Measurements from ENCODE around the gene TCL1B. TPM values are rescaled to one million over a fixed set of nuclear protein-coding genes. Genes with fewer than 3 reads are reported as not detected.
A peak's percentile ranks its signal among the peaks of the same experiment; 100 is the strongest.

Gene TCL1B
- total and polyA plus RNA-seq, 2 donors (not counting 1 experiment from before 2014, with no cell fraction given), result 5.7 to 9.6 TPM

- CTCF ChIA-PET, result interaction anchor here (1.6 to 4.6 kb wide), 7 partner anchors 14 to 109 kb away, joined by 3 to 31 read pairs (median 12); no protein-coding TSS in a partner anchor
- DNase-seq (no peak), ATAC-seq (ENCODE audit: low read depth) (no peak)
- no peak overlapping the region for H2AFZ ChIP-seq (ENCODE audit: insufficient read depth, low read depth, low read length, poor library complexity, severe bottlenecking)
- no peaks in the 10 kb centered on the region for H3K9me3 ChIP-seq (ENCODE audit: control extremely low read depth in 1 of 3, control insufficient read depth in 2 of 3, insufficient read depth in 1 of 3, low read length in 2 of 3)
- no peaks in the 10 kb centered on the region for H4K20me1 ChIP-seq (ENCODE audit: control insufficient read depth, insufficient read depth, low read length, poor library complexity, severe bottlenecking)
- H3K4me2 ChIP-seq (replicated peaks; ENCODE audit: low read depth, low read length, poor library complexity, severe bottlenecking), result peak overlapping the region; percentile 60
- WGBS (ENCODE audit: insufficient coverage), result 32% methylated on average over 5 of the region's 5 CpGs
- no peak for TF ChIP-seq CTCF (IDR thresholded peaks at IDR 0.05)
- no peak for TF ChIP-seq EZH2 (IDR thresholded peaks at IDR 0.05; ENCODE audit: borderline replicate concordance, insufficient read depth, low read depth, low read length, poor library complexity, severe bottlenecking)
- peaks cover 22% of the 10 kb centered on the region for H3K79me2 ChIP-seq (ENCODE audit: control insufficient read depth, insufficient read depth, low read length)
- H3K27ac ChIP-seq (ENCODE audit: low read length in 2 of 2), result peak overlapping the region; percentile 45 to 69
- Mint-ChIP-seq H3K4me1 (peaks cover 90% of the 10 kb centered on the region), H3K4me3 (peak overlapping the region; percentile 90), H3K27ac (peak overlapping the region; percentile 97), H3K27me3 (peaks cover 32% of the 10 kb centered on the region), H3K9me3 (ENCODE audit: insufficient read depth) (no peaks in the 10 kb centered on the region)
- H3K9ac ChIP-seq (ENCODE audit: low read length), result peak overlapping the region; percentile 49
- peak overlapping the region; percentile 12 to 50 (median 38) for H3K4me3 ChIP-seq (ENCODE audit: control extremely low read depth in 1 of 5, extremely low read depth in 1 of 5, insufficient read depth in 1 of 5, low read depth in 2 of 5, low read length in 4 of 5)
- peaks cover 85 to 89% of the 10 kb centered on the region in 2 donors for H3K4me1 ChIP-seq (ENCODE audit: control insufficient read depth in 2 of 2, insufficient read depth in 2 of 2, low read length in 2 of 2)
- POLR2A ChIA-PET, result interaction anchor here (1.0 to 2.4 kb wide), 6 partner anchors 19 to 55 kb away, joined by 3 to 12 read pairs (median 5); no protein-coding TSS in a partner anchor
- intact Hi-C loops (cut with micrococcal nuclease), result loop anchor here (5.0 kb wide), 2 partner anchors 61 to 89 kb away; no protein-coding TSS in a partner anchor
- H3K27me3 ChIP-seq (replicated peaks in 1 of 4; ENCODE audit: control extremely low read depth in 1 of 4, control insufficient read depth in 3 of 4, insufficient read depth in 4 of 4, low read length in 3 of 4), result no peaks in the 10 kb centered on the region
- H3K36me3 ChIP-seq (replicated peaks in 1 of 2; ENCODE audit: control extremely low read depth in 1 of 2, control insufficient read depth in 1 of 2, extremely low read depth in 1 of 2, insufficient read depth in 2 of 2, low read length in 1 of 2), result peaks cover 0 to 11% of the 10 kb centered on the region in 2 experiments
These were observed 19.8 kb upstream of the TCL1B start for GRCh38 chr14:95666450-95666849.

GRCh38 chr14:95667249-95667693 lies 19.0 kb upstream of the TCL1B start:
- Histone ChIP-seq H3K4me2 (replicated peaks; ENCODE audit: low read depth, low read length, poor library complexity, severe bottlenecking) (peak overlapping the region; percentile 60), H3K27ac (ENCODE audit: low read length in 2 of 2) (peak overlapping the region; percentile 45 to 69), H3K36me3 (replicated peaks in 1 of 2; ENCODE audit: control extremely low read depth in 1 of 2, control insufficient read depth in 1 of 2, extremely low read depth in 1 of 2, insufficient read depth in 2 of 2, low read length in 1 of 2) (peaks cover 0 to 11% of the 10 kb centered on the region in 2 experiments), H3K4me3 (ENCODE audit: control extremely low read depth in 1 of 5, extremely low read depth in 1 of 5, insufficient read depth in 1 of 5, low read depth in 2 of 5, low read length in 4 of 5) (peak overlapping the region in 4 of 5 experiments; percentile 31 to 50 (median 41)), H3K4me1 (ENCODE audit: control insufficient read depth in 2 of 2, insufficient read depth in 2 of 2, low read length in 2 of 2) (peaks cover 79 to 82% of the 10 kb centered on the region in 2 donors), H2AFZ (ENCODE audit: insufficient read depth, low read depth, low read length, poor library complexity, severe bottlenecking) (no peak overlapping the region), H4K20me1 (ENCODE audit: control insufficient read depth, insufficient read depth, low read length, poor library complexity, severe bottlenecking) (no peaks in the 10 kb centered on the region), H3K9me3 (ENCODE audit: control extremely low read depth in 1 of 3, control insufficient read depth in 2 of 3, insufficient read depth in 1 of 3, low read length in 2 of 3) (no peaks in the 10 kb centered on the region), H3K27me3 (replicated peaks in 1 of 4; ENCODE audit: control extremely low read depth in 1 of 4, control insufficient read depth in 3 of 4, insufficient read depth in 4 of 4, low read length in 3 of 4) (no peaks in the 10 kb centered on the region), H3K9ac (ENCODE audit: low read length) (peak overlapping the region; percentile 49), H3K79me2 (ENCODE audit: control insufficient read depth, insufficient read depth, low read length) (peaks cover 22% of the 10 kb centered on the region)
- Mint-ChIP-seq H3K27ac (peak overlapping the region; percentile 97), H3K27me3 (peaks cover 32% of the 10 kb centered on the region), H3K4me1 (peaks cover 84% of the 10 kb centered on the region), H3K4me3 (peak overlapping the region; percentile 90), H3K9me3 (ENCODE audit: insufficient read depth) (no peaks in the 10 kb centered on the region)
- TF ChIP-seq EZH2 (IDR thresholded peaks at IDR 0.05; ENCODE audit: borderline replicate concordance, insufficient read depth, low read depth, low read length, poor library complexity, severe bottlenecking), result no peak
- TF ChIP-seq CTCF (IDR thresholded peaks at IDR 0.05), result no peak
- POLR2A ChIA-PET, result interaction anchor here (1.0 to 1.5 kb wide), 6 partner anchors 15 to 59 kb away, joined by 3 to 7 read pairs (median 4); no protein-coding TSS in a partner anchor
- ATAC-seq (ENCODE audit: low read depth) (peak; percentile 68), DNase-seq (peak; percentile 38)
- WGBS (ENCODE audit: insufficient coverage), result 11% methylated on average over 3 of the region's 3 CpGs
- intact Hi-C loops (cut with micrococcal nuclease), result loop anchor here (1.0 to 5.0 kb wide), 3 partner anchors 29 to 90 kb away; no protein-coding TSS in a partner anchor
- CTCF ChIA-PET, result interaction anchor here (0.8 to 4.6 kb wide), 8 partner anchors 27 to 107 kb away, joined by 3 to 31 read pairs (median 6); no protein-coding TSS in a partner anchor

All from B cell (primary cell).